Measurements from ENCODE around the gene ST6GALNAC2. TPM values are rescaled to one million over a fixed set of nuclear protein-coding genes. Genes with fewer than 3 reads are reported as not detected.

ST6GALNAC2 gene
- total RNA-seq, 1 donor from 2014 or later = 0.62 TPM

GRCh38 chr17:76593959-76594358, 8.3 kb upstream of the ST6GALNAC2 start:
- TF ChIP-seq CTCF (IDR thresholded peaks at IDR 0.05; ENCODE audit: unreplicated experiment) = no peak
- no peaks in the 10 kb centered on the region for H3K36me3 Mint-ChIP-seq (ENCODE audit: insufficient read depth)
- H3K27ac Mint-ChIP-seq = no peak overlapping the region
- no peaks in the 10 kb centered on the region for H3K9me3 Mint-ChIP-seq (ENCODE audit: low read depth)
- DNase-seq (ENCODE audit: low spot score, unreplicated experiment) = no peak
- H3K4me1 Mint-ChIP-seq (ENCODE audit: low read depth) = peaks cover 11% of the 10 kb centered on the region
- H3K27me3 Mint-ChIP-seq = peaks cover 15% of the 10 kb centered on the region
- no peak overlapping the region for H3K4me3 Mint-ChIP-seq (ENCODE audit: low read depth)

GRCh38 chr17:76593384-76593826, 7.7 kb upstream of the ST6GALNAC2 start:
- Mint-ChIP-seq H3K4me3 (ENCODE audit: low read depth) (no peak overlapping the region), H3K27me3 (peaks cover 15% of the 10 kb centered on the region), H3K9me3 (ENCODE audit: low read depth) (no peaks in the 10 kb centered on the region), H3K4me1 (ENCODE audit: low read depth) (peaks cover 8% of the 10 kb centered on the region), H3K36me3 (ENCODE audit: insufficient read depth) (no peaks in the 10 kb centered on the region), H3K27ac (no peak overlapping the region)
- no peak for DNase-seq (ENCODE audit: low spot score, unreplicated experiment)
- no peak for TF ChIP-seq CTCF (IDR thresholded peaks at IDR 0.05; ENCODE audit: unreplicated experiment)

- H3K4me3 Mint-ChIP-seq (ENCODE audit: low read depth) = no peak overlapping the region
- no peaks in the 10 kb centered on the region for H3K4me1 Mint-ChIP-seq (ENCODE audit: low read depth)
- H3K36me3 Mint-ChIP-seq (ENCODE audit: insufficient read depth) = no peaks in the 10 kb centered on the region
- peaks cover 51% of the 10 kb centered on the region for H3K27me3 Mint-ChIP-seq
- no peak overlapping the region for H3K27ac Mint-ChIP-seq
- TF ChIP-seq CTCF (IDR thresholded peaks at IDR 0.05; ENCODE audit: unreplicated experiment) = no peak
- no peaks in the 10 kb centered on the region for H3K9me3 Mint-ChIP-seq (ENCODE audit: low read depth)
- no peak for DNase-seq (ENCODE audit: low spot score, unreplicated experiment)
Measured at GRCh38 chr17:76588182-76588581, 2.5 kb upstream of the ST6GALNAC2 start.

- Mint-ChIP-seq H3K4me1 (ENCODE audit: low read depth) (no peaks in the 10 kb centered on the region), H3K4me3 (ENCODE audit: low read depth) (no peak overlapping the region), H3K27me3 (peaks cover 60% of the 10 kb centered on the region), H3K27ac (peak overlapping the region; percentile 6), H3K9me3 (ENCODE audit: low read depth) (no peaks in the 10 kb centered on the region), H3K36me3 (ENCODE audit: insufficient read depth) (no peaks in the 10 kb centered on the region)
- no peak for TF ChIP-seq CTCF (IDR thresholded peaks at IDR 0.05; ENCODE audit: unreplicated experiment)
- DNase-seq (ENCODE audit: low spot score, unreplicated experiment) = no peak
Measured at GRCh38 chr17:76586741-76587487, 1.3 kb upstream of the ST6GALNAC2 start.

GRCh38 chr17:76585033-76585648, 519 bp downstream of the ST6GALNAC2 start:
- Mint-ChIP-seq H3K4me3 (ENCODE audit: low read depth) (peak overlapping the region; percentile 64), H3K4me1 (ENCODE audit: low read depth) (no peaks in the 10 kb centered on the region), H3K27ac (no peak overlapping the region), H3K27me3 (peaks cover 58% of the 10 kb centered on the region), H3K9me3 (ENCODE audit: low read depth) (no peaks in the 10 kb centered on the region), H3K36me3 (ENCODE audit: insufficient read depth) (no peaks in the 10 kb centered on the region)
- no peak for DNase-seq (ENCODE audit: low spot score, unreplicated experiment)
- TF ChIP-seq CTCF (IDR thresholded peaks at IDR 0.05; ENCODE audit: unreplicated experiment) = no peak

Measured in progenitor cell of endocrine pancreas (in vitro differentiated cells).